Limb (tissue), 2 donors: ENCODE results near the gene MBD4.
"Not testable (repeated sequence)": the region's sequence is repeated elsewhere in the genome, so short reads cannot be mapped to it uniquely, and the experiment has no call there.

ENCODE experiments used
- DNase-seq, 2 donors: peaks; one replicate each; pipeline ENCODE4 v3.0.0-alpha.2; 2016; ENCODE audit errors: extremely low spot score in 2 of 2

Gene MBD4

GRCh38 chr3:129439817-129440617 is at the start of gene MBD4, which contains the start of gene IFT122:
Gene MBD4, minus strand, starts transcription at chr3:129439948. Its CDS starts 115 bp downstream, at chr3:129439833.
Gene IFT122, plus strand, starts transcription at chr3:129440224. Its CDS starts 107 bp downstream, at chr3:129440331.
- DNase-seq, result peak; percentile 98

GRCh38 chr3:129489258-129489657 is 49.5 kb upstream of the MBD4 start:
- DNase-seq, result not testable (repeated sequence)

- DNase-seq, result not testable (repeated sequence)
These were observed 48.2 kb upstream of the MBD4 start for GRCh38 chr3:129487868-129488335.

- no peak for DNase-seq
These were observed 47.6 kb upstream of the MBD4 start for GRCh38 chr3:129487183-129487867.

- no peak for DNase-seq
These were observed 46.9 kb upstream of the MBD4 start for GRCh38 chr3:129486664-129487035.

- peak in 1 of 2 donors; percentile 24 for DNase-seq
These were observed 46.2 kb upstream of the MBD4 start for GRCh38 chr3:129485721-129486663.

GRCh38 chr3:129485146-129485545 is 45.4 kb upstream of the MBD4 start:
- DNase-seq, result not testable (repeated sequence)

- no peak for DNase-seq
These were observed 44.1 kb upstream of the MBD4 start for GRCh38 chr3:129483870-129484269.

GRCh38 chr3:129482721-129483120 is 43.0 kb upstream of the MBD4 start:
- DNase-seq, result no peak

- peak; percentile 30 to 60 for DNase-seq
These were observed 42.1 kb upstream of the MBD4 start for GRCh38 chr3:129481766-129482332.

GRCh38 chr3:129481225-129481765 is 41.5 kb upstream of the MBD4 start:
- peak in 1 of 2 donors; percentile 79 for DNase-seq

- no peak for DNase-seq
These were observed 36.8 kb upstream of the MBD4 start for GRCh38 chr3:129476586-129476985.

- no peak for DNase-seq
These were observed 36.1 kb upstream of the MBD4 start for GRCh38 chr3:129475863-129476262.

GRCh38 chr3:129474984-129475804 is 35.4 kb upstream of the MBD4 start:
- DNase-seq, result no peak

GRCh38 chr3:129473769-129474152 is 34.0 kb upstream of the MBD4 start:
- no peak for DNase-seq

GRCh38 chr3:129473067-129473768 is 33.5 kb upstream of the MBD4 start:
- no peak for DNase-seq

- no peak for DNase-seq
These were observed 31.1 kb upstream of the MBD4 start for GRCh38 chr3:129470861-129471260.

- DNase-seq, result no peak
These were observed 29.3 kb upstream of the MBD4 start for GRCh38 chr3:129469026-129469425.

GRCh38 chr3:129467932-129468331 is 28.2 kb upstream of the MBD4 start:
- DNase-seq, result no peak
